GM23338 (cell line): ENCODE data around the gene MYCN.

Experiments
- EZH2 ChIP-seq: fragments of 200-600 bp; sonication (generic); IDR thresholded peaks from one replicate; pipeline ENCODE4 v1.8.0; 2017; ENCODE audit warnings: antibody characterized with exemption, mild to moderate bottlenecking, low read depth; ENCODE audit not compliant: unreplicated experiment
- POLR2AphosphoS5 ChIP-seq: IDR thresholded peaks from 2 replicates; pipeline ENCODE4 v1.6.1; 2016; ENCODE audit warnings: antibody characterized with exemption, low read depth
- REST ChIP-seq: IDR thresholded peaks from one replicate; pipeline ENCODE4 v1.6.1; 2018; ENCODE audit warnings: antibody characterized with exemption; ENCODE audit not compliant: unreplicated experiment
- ZNF462 ChIP-seq: fragments of 250-450 bp; sonication (Bioruptor Pico); IDR thresholded peaks from 2 replicates; pipeline ENCODE4 v1.5.0; 2020; ENCODE audit warnings: mild to moderate bottlenecking, moderate library complexity
- TF ChIP-seq, protein P1 (sequence below), 2 experiments: fragments of 200-600 bp in 1 of 2; sonication (generic) in 1 of 2; conservative IDR thresholded peaks; 2 replicates each; pipeline versions ENCODE4 v1.5.1 to v1.6.1; 2016 to 2017; ENCODE audit warnings: antibody characterized with exemption in 2 of 2, low read depth in 2 of 2, mild to moderate bottlenecking in 2 of 2, moderate library complexity in 1 of 2

GRCh38 chr2:15986068-15986560 lies 45.8 kb downstream of the MYCN start:
- TF ChIP-seq EZH2 (no peak), ZNF462 (no peak), POLR2AphosphoS5 (no peak), REST (no peak)
- TF ChIP-seq, protein P1, sequence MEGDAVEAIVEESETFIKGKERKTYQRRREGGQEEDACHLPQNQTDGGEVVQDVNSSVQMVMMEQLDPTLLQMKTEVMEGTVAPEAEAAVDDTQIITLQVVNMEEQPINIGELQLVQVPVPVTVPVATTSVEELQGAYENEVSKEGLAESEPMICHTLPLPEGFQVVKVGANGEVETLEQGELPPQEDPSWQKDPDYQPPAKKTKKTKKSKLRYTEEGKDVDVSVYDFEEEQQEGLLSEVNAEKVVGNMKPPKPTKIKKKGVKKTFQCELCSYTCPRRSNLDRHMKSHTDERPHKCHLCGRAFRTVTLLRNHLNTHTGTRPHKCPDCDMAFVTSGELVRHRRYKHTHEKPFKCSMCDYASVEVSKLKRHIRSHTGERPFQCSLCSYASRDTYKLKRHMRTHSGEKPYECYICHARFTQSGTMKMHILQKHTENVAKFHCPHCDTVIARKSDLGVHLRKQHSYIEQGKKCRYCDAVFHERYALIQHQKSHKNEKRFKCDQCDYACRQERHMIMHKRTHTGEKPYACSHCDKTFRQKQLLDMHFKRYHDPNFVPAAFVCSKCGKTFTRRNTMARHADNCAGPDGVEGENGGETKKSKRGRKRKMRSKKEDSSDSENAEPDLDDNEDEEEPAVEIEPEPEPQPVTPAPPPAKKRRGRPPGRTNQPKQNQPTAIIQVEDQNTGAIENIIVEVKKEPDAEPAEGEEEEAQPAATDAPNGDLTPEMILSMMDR (conservative IDR thresholded peaks at IDR 0.05; ENCODE audit: low read depth in 2 of 2): no peak
